Measurements from ENCODE around the gene HLA-DMB.

HLA-DMB gene

GRCh38 chr6:32905078-32905477 is 35.8 kb downstream of the HLA-DMB start:
- no peak for DNase-seq

DNA sequence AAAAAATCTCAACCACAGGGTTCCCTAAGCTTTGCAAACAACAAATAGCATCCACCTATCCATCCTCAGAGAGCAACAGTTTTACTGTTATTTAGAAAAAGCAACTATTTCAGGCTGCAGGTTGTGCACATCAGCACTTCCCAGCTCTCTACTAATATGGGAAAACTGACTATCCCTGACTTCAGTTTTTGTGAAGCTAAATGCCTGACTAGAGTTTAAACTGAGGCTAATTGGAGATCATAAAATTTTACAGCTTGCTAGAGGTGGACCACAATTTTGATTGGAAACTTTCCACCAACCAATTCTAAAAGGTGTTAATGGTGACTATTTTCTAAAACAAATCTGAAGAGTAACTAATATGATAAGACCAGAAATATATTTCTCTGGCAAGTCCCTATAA is 36.9 kb downstream of the HLA-DMB start:
- DNase-seq, result no peak

DNA sequence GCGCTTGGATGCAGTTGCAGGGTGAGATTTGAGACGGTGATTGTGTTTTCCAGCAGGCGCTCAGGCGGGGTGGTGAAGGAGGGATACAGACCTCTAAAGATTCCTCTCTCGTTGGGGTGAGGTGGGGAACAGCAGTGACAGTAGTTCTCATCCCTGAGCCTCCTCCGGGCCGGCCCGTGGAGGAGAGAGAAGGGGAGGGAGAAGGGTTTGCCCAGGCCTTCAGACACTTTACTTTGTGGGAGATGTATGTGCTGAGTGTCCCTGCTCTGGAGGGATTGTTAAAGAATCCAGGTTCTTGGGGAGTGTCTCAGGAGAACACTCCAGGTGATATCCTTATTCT is 45.9 kb downstream of the HLA-DMB start:
- no peak for DNase-seq

GRCh38 chr6:32894085-32895005 is 46.5 kb downstream of the HLA-DMB start:
- DNase-seq, result peak; percentile 92 to 98

DNA sequence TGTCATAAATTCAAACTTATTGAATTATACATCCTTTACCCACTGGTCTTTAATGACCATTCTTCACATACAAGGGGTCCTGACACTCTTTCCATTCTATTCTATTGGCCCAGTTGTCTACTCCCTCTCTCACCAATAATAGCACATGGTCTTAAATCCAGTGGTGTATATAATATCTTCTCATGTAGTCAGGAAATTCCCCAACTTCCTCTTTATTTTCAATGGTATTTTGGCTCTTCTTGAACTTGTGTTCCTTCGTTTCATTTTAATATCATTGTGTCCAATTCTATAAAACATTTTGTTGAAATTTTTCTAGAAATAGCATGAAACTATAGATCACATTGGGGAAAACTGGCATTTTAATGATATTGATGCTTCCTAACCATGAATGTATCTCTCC is 50.0 kb downstream of the HLA-DMB start:
- DNase-seq, result peak in 1 of 2 donors; percentile 15

DNA sequence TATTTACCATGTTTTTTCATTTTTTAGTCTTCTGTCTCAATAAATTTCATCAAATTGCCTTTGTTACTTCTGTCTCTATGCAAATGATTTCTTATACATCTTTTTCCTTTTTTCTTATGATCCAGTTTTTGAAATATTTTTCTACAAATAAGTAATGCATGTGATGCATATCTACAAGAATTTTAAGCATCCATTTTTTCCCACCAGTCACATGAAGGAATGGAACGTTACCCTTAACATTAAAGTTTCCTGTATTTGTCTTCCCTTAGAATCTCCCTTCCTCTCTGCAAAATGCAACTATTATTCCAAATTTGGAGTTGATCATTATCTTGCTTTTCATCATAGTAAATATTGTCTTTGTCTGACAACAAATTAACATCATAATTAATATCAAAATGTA is 51.3 kb downstream of the HLA-DMB start:
- DNase-seq, result no peak

DNA sequence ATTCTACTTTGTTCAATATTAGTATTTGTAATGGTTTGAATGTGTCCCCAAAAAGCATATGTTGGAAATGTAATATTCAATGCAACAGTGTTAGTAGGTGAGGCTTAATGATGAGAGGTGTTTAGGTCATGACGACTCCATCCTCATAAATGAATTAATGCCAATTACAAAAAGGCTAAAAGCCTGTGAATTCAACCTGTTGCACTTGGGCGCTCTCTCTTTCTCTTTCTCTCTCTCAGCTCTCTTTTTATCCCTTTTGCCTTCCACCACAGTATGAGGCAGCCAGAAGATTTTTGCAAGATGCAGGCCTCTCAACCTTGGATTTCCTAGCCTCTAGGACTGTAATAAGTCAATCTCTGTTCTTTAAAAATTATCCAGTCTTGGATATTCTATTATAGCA is 52.3 kb downstream of the HLA-DMB start:
- DNase-seq, result no peak

DNA sequence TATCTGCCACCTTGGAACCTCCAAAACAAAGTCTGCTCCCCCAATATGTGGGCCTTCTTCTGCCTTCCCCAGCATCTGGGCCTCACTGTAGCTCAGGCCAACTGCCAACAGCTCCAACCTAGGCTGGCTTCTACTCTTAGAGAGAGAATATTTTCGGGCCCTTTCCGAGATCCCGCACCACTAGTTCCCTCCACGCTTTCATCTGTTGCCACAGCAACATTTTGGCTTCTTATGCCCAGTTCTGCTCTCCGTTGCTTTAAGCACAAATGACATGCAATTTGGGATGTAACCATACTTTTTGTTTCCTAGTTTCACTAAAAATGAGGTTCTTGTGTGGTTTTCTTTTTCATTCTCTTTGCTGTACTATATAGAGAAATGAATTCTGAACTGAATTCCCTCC is 53.2 kb downstream of the HLA-DMB start:
- DNase-seq, result no peak

GRCh38 chr6:32886681-32887383 is 54.0 kb downstream of the HLA-DMB start:
- no peak for DNase-seq

DNA sequence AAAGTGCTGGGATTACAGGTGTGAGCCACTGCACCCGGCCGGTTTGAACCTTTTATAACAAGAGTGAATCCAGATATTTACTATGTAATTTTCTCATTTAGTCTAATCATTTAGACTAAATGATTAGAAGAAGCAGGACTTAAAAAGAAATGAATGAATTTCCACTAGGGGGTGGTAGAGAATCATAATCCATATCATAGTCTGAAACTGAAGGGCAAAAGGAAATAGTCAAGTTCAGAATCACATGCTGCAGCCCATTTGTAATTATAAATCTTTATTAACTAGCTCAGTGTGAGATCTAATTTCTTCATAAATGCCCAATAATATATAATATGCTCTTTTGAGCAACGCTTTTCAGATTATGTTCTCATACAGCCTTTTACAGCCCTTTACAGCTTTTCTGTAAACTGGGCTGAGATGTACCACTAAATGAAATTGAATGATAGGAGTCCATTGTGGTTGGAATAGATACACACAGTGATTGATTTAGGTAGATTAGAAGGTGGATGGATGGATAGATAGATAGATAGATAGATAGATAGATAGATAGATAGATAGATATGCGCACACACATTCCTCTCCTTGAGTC is 55.0 kb downstream of the HLA-DMB start:
- peak; percentile 46 to 92 for DNase-seq

Measured in inflammatory macrophage (primary cell).